Spinal cord (tissue), 10 donors: ENCODE measurements around the gene AKR1D1. TPM values are rescaled to one million over a fixed set of nuclear protein-coding genes. Genes with fewer than 3 reads are reported as not detected.
"Not testable (repeated sequence)": the region's sequence is repeated elsewhere in the genome, so short reads cannot be mapped to it uniquely, and the experiment has no call there.

Experiments used
- DNase-seq, 6 donors: peaks; one replicate each; pipeline versions ENCODE4 v3.0.0 to v3.0.0-alpha.2; 2013 to 2015; ENCODE audit warnings: low spot score in 6 of 6, low read depth in 4 of 6
- H3K27ac ChIP-seq: one replicate; pipeline ENCODE4 v1.5.1; 2013; ENCODE audit warnings: low read depth, low read length, control low read depth
- H3K27me3 ChIP-seq: one replicate; pipeline ENCODE4 v1.6.1; 2013; ENCODE audit warnings: low read length; ENCODE audit not compliant: control insufficient read depth, insufficient read depth
- H3K36me3 ChIP-seq: one replicate; pipeline ENCODE4 v1.6.1; 2013; ENCODE audit warnings: low read length; ENCODE audit not compliant: control insufficient read depth, insufficient read depth
- H3K4me1 ChIP-seq: one replicate; pipeline ENCODE4 v1.6.1; 2013; ENCODE audit warnings: low read length; ENCODE audit not compliant: control insufficient read depth, insufficient read depth
- H3K4me3 ChIP-seq: one replicate; pipeline ENCODE4 v1.5.1; 2013; ENCODE audit warnings: low read depth, low read length, control low read depth
- H3K9me3 ChIP-seq: one replicate; pipeline ENCODE4 v1.6.1; 2013; ENCODE audit warnings: low read length; ENCODE audit not compliant: control insufficient read depth, insufficient read depth
- WGBS: methylation state at CpG from one replicate; pipeline ENCODE4 v1.1.5; 2013; ENCODE audit warnings: missing lambda C conversion rate; ENCODE audit not compliant: insufficient coverage; 5-methylcytosine and 5-hydroxymethylcytosine counted together
- polyA plus RNA-seq, 2 donors: library from polyadenylated mRNA; unstranded; fragments of 120-200 nt; gene quantifications; one replicate each; pipeline ENCODE4 v1.2.1, GENCODE V29; 2013; ENCODE audit not compliant: insufficient read length in 2 of 2
- total RNA-seq, 2 donors: library from RNA; depleted of rRNA in 1 of 2; stranded (reverse); fragments of 120-200 nt in 1 of 2; fragments of >200 nt in 1 of 2; gene quantifications; one replicate each; pipeline versions ENCODE4 v1.2.3 to v1.2.4, GENCODE V29; 2013 to 2014
- donor health status: healthy.

The AKR1D1 gene
- total and polyA plus RNA-seq, 4 donors, result 0.18 TPM; not detected in 3

DNA sequence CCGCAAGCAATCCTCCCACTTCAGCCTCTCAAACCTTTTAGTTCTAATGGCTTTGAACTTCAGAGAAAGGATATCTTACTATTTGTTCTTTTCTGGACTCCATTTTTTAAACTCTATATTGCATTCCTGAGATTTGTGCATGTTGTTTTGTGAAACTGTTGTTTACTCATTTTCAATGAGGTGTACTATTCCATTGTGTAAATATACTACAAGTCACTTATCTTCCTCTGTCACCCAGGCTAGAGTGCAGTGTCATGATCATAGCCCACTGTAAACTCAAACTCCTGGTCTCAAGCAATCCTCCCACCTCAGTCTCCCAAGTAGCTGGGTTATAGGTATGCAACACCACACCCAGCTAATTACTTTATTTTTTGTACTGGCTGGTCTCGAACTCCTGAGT is 31.4 kb upstream of the AKR1D1 start:
- no peak for DNase-seq
- Histone ChIP-seq H3K27ac (no peak overlapping the region), H3K4me1 (no peaks in the 10 kb centered on the region), H3K36me3 (no peaks in the 10 kb centered on the region), H3K4me3 (no peak overlapping the region), H3K9me3 (no peaks in the 10 kb centered on the region), H3K27me3 (no peaks in the 10 kb centered on the region)
- no CpG with 5 or more reads among the region's 2 CpGs for WGBS

DNA sequence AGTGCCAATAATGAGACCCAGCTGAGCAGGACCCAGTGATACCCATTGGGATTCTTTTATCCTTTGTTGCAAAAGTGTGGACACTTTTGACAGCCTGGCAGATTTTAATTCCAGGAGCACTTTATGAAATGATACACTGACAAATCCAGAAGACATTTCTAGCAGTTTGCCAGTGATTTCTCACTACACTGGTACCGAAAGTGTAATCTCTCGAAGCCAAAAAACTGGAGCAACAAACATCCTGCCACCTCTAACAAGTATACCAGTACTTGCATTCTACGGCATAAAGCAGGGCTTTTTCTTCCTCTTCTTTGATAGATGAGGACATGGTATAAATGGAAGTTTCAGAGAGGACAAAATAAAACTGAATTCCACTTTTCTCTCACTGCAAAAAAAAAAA is 28.4 kb upstream of the AKR1D1 start:
- peak in 1 of 6 donors; percentile 3 for DNase-seq
- Histone ChIP-seq H3K36me3 (no peaks in the 10 kb centered on the region), H3K9me3 (no peaks in the 10 kb centered on the region), H3K27ac (no peak overlapping the region), H3K4me1 (no peaks in the 10 kb centered on the region), H3K27me3 (no peaks in the 10 kb centered on the region), H3K4me3 (no peak overlapping the region)
- WGBS, result no CpG with 5 or more reads among the region's 3 CpGs

DNA sequence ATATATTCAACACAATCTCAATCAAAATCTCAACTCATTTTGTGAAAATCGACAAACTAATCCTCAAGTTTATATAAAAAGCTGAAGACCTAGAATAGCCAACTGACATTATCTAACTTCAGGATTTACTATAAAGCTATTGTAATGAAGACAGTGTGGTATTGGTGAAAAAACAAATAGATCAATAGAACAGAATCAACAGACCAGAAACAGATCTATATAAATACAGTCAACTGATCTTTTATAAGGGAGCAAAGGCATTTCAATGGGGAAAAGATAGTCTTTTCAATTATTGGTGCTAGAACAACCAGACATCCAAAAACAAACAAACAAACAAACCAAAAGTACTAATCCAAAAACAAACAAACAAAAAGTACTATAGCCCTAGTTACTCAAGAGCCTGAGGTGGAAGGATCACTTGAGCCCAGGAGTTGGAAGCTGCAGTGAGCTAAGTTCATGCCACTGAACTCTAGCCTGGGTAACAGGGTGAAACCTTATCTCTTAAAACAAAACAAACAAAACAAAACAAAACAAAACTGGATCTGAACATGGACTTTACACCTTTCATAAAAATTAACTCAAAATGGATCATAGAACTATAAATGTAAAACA is 26.6 kb upstream of the AKR1D1 start:
- no peak for DNase-seq
- no CpG with 5 or more reads among the region's 1 CpG for WGBS

DNA sequence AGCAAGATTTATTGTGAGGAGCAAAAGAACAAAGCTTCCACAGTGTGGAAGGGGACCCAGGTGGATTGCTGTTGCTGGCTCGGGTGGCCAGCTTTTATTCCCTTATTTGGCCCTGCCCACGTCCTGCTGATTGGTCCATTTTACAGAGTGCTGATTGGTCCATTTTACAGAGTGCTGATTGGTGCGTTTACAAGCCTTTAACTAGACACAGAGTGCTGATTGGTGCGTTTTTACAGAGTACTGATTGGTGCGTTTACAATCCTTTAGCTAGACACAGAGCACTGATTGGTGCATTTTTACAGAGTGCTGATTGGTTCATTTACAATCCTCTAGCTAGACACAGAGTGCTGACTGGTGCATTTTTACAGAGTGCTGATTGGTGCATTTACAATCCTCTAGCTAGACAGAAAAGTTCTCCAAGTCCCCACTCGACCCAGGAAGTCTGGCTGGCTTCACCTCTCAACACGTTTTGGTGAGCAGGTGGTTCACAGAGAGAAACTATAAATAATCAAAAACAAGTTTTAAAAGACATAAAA is 24.5 kb upstream of the AKR1D1 start:
- WGBS, result 85% methylated on average over 3 of the region's 7 CpGs
- not testable (repeated sequence) for H3K27me3 ChIP-seq, H3K9me3 ChIP-seq, DNase-seq, H3K27ac ChIP-seq, H3K4me3 ChIP-seq, H3K4me1 ChIP-seq, H3K36me3 ChIP-seq

More for the DNA sequence above, 26.6 kb upstream of the AKR1D1 start:
- no peaks in the 10 kb centered on the region for H3K27me3 ChIP-seq
- no peak overlapping the region for H3K27ac ChIP-seq
- no peak overlapping the region for H3K4me3 ChIP-seq
- no peaks in the 10 kb centered on the region for H3K36me3 ChIP-seq
- no peaks in the 10 kb centered on the region for H3K4me1 ChIP-seq
- H3K9me3 ChIP-seq, result no peaks in the 10 kb centered on the region

DNA sequence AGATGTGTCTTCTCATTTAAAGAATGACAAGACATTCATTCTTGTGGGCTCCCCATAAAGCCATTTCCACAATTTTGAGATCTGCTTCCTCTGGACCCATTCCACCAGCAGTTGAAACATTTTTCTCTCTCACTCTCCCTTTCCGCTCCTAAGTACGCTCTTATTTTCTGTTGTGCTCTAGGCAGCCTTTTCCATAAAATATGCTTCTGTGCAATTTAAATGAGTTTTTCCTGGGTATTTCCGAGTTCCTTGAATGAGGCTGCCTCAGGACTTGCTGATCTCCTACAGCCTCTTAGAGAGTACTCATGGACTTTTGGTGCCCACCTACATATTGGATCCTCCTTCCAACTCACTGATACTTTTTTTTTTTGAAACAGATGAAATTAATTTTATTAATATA is 23.6 kb upstream of the AKR1D1 start:
- no peak for DNase-seq
- Histone ChIP-seq H3K4me3 (no peak overlapping the region), H3K27ac (no peak overlapping the region), H3K36me3 (no peaks in the 10 kb centered on the region), H3K9me3 (no peaks in the 10 kb centered on the region), H3K4me1 (no peaks in the 10 kb centered on the region), H3K27me3 (no peaks in the 10 kb centered on the region)
- 100% methylated on average over 2 of the region's 3 CpGs for WGBS

GRCh38 chr7:138055698-138056097 is 20.6 kb upstream of the AKR1D1 start:
- no CpG with 5 or more reads among the region's 4 CpGs for WGBS
- not testable (repeated sequence) for H3K36me3 ChIP-seq, H3K9me3 ChIP-seq, H3K27me3 ChIP-seq, H3K4me1 ChIP-seq, DNase-seq, H3K4me3 ChIP-seq, H3K27ac ChIP-seq

DNA sequence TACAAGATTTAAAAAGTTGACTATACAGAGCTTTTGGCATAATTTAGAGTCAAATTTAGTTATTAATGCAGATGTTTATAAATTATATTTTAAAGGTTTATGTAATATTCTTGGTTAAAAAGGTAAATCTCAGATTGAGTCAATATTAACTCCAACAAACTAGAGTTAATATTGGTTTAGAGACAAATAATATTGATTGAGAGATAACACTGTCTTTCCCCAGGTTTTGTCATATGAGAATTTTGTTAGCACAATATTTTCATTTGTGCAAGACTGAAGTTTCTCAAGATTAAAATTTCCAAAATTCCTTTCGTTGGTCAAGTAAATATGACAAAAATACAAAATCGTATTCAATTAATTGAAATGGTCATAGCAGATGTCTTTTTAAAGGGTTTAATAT is 12.9 kb upstream of the AKR1D1 start:
- Histone ChIP-seq H3K27me3 (no peaks in the 10 kb centered on the region), H3K4me1 (no peaks in the 10 kb centered on the region), H3K36me3 (no peaks in the 10 kb centered on the region), H3K27ac (no peak overlapping the region), H3K9me3 (no peaks in the 10 kb centered on the region), H3K4me3 (no peak overlapping the region)
- WGBS, result no CpG with 5 or more reads among the region's 2 CpGs
- DNase-seq, result no peak

- no peak for DNase-seq
- WGBS, result 32% methylated on average over 3 of the region's 5 CpGs
- Histone ChIP-seq H3K4me3 (no peak overlapping the region), H3K27me3 (no peaks in the 10 kb centered on the region), H3K9me3 (no peaks in the 10 kb centered on the region), H3K4me1 (no peaks in the 10 kb centered on the region), H3K27ac (no peak overlapping the region), H3K36me3 (no peaks in the 10 kb centered on the region)
These were observed 11.4 kb upstream of the AKR1D1 start for GRCh38 chr7:138064856-138065357.

- no CpG with 5 or more reads among the region's 1 CpG for WGBS
- Histone ChIP-seq H3K27ac (no peak overlapping the region), H3K27me3 (no peaks in the 10 kb centered on the region), H3K4me3 (no peak overlapping the region), H3K36me3 (no peaks in the 10 kb centered on the region), H3K9me3 (no peaks in the 10 kb centered on the region), H3K4me1 (no peaks in the 10 kb centered on the region)
- no peak for DNase-seq
These were observed 10.4 kb upstream of the AKR1D1 start for GRCh38 chr7:138065827-138066226.

DNA sequence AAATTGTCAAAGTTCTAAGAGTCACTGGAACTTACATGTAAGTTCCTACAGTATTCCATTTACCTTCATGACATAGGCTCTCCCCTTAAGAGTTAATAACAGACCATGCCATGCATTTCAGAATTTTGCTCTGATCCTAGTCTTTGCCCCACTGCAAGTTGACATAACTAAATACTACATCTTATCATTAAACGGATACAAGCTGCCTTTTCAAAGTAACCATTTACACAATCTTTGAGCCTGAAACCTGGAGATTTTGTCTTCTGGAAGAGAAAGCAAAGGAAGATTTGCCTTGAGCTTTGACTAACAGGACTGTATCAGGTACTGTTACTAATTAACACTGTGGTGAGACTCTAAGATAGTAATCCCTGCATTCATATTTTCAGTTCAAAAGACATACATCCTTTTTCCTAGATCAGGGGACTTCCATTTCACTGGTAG is 9.3 kb upstream of the AKR1D1 start:
- Histone ChIP-seq H3K27ac (no peak overlapping the region), H3K36me3 (no peaks in the 10 kb centered on the region), H3K4me3 (no peak overlapping the region), H3K9me3 (no peaks in the 10 kb centered on the region), H3K27me3 (no peaks in the 10 kb centered on the region), H3K4me1 (no peaks in the 10 kb centered on the region)
- WGBS, result no CpG with 5 or more reads among the region's 1 CpG
- DNase-seq, result no peak
